HepG2 (cell line): ENCODE measurements around the gene ADGRG4.

Experiments
- CREB1 ChIP-seq, 2 experiments: fragments of 450-650 bp in 1 of 2; IDR thresholded peaks; 2 replicates each; pipeline ENCODE4 v1.6.1; 2016 to 2017; ENCODE audit warnings: control low read depth in 1 of 2, mild to moderate bottlenecking in 1 of 2, missing compliant biosample characterization in 1 of 2, missing genetic modification characterization in 1 of 2
- CSRNP2 ChIP-seq: sonication (generic); formaldehyde crosslinking; conservative IDR thresholded peaks from 2 replicates; pipeline ENCODE4 v1.8.0; 2022; ENCODE audit warnings: low read depth, missing genetic modification reagents
- FOXJ3 ChIP-seq: sonication (generic); formaldehyde crosslinking; IDR thresholded peaks from 2 replicates; pipeline ENCODE4 v1.4.0; 2020; ENCODE audit warnings: missing genetic modification reagents, mild to moderate bottlenecking, borderline replicate concordance
- NFAT5 ChIP-seq: sonication (generic); formaldehyde crosslinking; IDR thresholded peaks from 2 replicates; pipeline ENCODE4 v1.4.0; 2020; ENCODE audit warnings: missing genetic modification reagents
- NONO ChIP-seq, 2 experiments: fragments of 450-650 bp in 1 of 2; sonication (generic) in 1 of 2; formaldehyde crosslinking in 1 of 2; IDR thresholded peaks in 1 of 2; conservative IDR thresholded peaks in 1 of 2; 2 replicates each; pipeline versions ENCODE4 v1.6.1 to v1.8.0; 2017 to 2022; ENCODE audit warnings: mild to moderate bottlenecking in 1 of 2, missing genetic modification reagents in 1 of 2, moderate library complexity in 1 of 2
- PAX8 ChIP-seq: sonication (generic); formaldehyde crosslinking; IDR thresholded peaks from 2 replicates; pipeline ENCODE4 v1.8.0; 2022; ENCODE audit warnings: mild to moderate bottlenecking, missing genetic modification reagents, borderline replicate concordance
- POLR2AphosphoS5 ChIP-seq: IDR thresholded peaks from 2 replicates; pipeline ENCODE4 v1.6.1; 2012; ENCODE audit warnings: low read depth, low read length
- PREB ChIP-seq: sonication (generic); formaldehyde crosslinking; IDR thresholded peaks from 2 replicates; pipeline ENCODE4 v1.4.0; 2020; ENCODE audit warnings: missing genetic modification reagents
- REST ChIP-seq, 2 experiments: IDR thresholded peaks; 2 replicates each; pipeline ENCODE4 v1.6.1; 2011 to 2012; ENCODE audit warnings: low read length in 2 of 2, borderline replicate concordance in 1 of 2, low read depth in 1 of 2, mild to moderate bottlenecking in 1 of 2, moderate library complexity in 1 of 2
- TCF12 ChIP-seq, 2 experiments: fragments of 450-650 bp in 1 of 2; sonication (generic) in 1 of 2; formaldehyde crosslinking in 1 of 2; IDR thresholded peaks; 2 replicates each; pipeline versions ENCODE4 v1.6.1 to v1.8.0; 2017 to 2022; ENCODE audit warnings: antibody characterized with exemption in 1 of 2, mild to moderate bottlenecking in 1 of 2, missing genetic modification reagents in 1 of 2, moderate library complexity in 1 of 2
- ZBTB34 ChIP-seq: sonication (generic); formaldehyde crosslinking; IDR thresholded peaks from 2 replicates; pipeline ENCODE4 v1.8.0; 2022; ENCODE audit warnings: mild to moderate bottlenecking, missing genetic modification reagents
- ZFX ChIP-seq: sonication (generic); formaldehyde crosslinking; IDR thresholded peaks from 2 replicates; pipeline ENCODE4 v1.4.0; 2020; ENCODE audit warnings: mild to moderate bottlenecking, low read depth, missing genetic modification reagents, moderate library complexity
- ZNF878 ChIP-seq: sonication (generic); formaldehyde crosslinking; IDR thresholded peaks from 2 replicates; pipeline ENCODE4 v1.8.1; 2023; ENCODE audit warnings: mild to moderate bottlenecking, missing genetic modification reagents, moderate library complexity
- ZNF879 ChIP-seq: sonication (generic); formaldehyde crosslinking; IDR thresholded peaks from 2 replicates; pipeline ENCODE4 v1.8.1; 2023; ENCODE audit warnings: missing genetic modification reagents

GRCh38 chrX:136354201-136354600 lies 53.4 kb downstream of the ADGRG4 start:
- TF ChIP-seq ZNF878 (CRISPR knock-in tag) = no peak
- no peak for TF ChIP-seq REST (IDR thresholded peaks at IDR 0.05; ENCODE audit: borderline replicate concordance in 1 of 2, low read depth in 1 of 2, low read length in 2 of 2)
- TF ChIP-seq PAX8 (CRISPR knock-in tag) = no peak
- TF ChIP-seq NFAT5 = no peak
- TF ChIP-seq PREB = no peak
- TF ChIP-seq ZFX (CRISPR knock-in tag) = no peak
- no peak for TF ChIP-seq TCF12 (IDR thresholded peaks at IDR 0.05)
- no peak for TF ChIP-seq TCF12 (CRISPR knock-in tag; IDR thresholded peaks at IDR 0.05)
- TF ChIP-seq FOXJ3 (CRISPR knock-in tag) = no peak
- TF ChIP-seq ZBTB34 = no peak
- no peak for TF ChIP-seq CSRNP2
- TF ChIP-seq NONO (IDR thresholded peaks at IDR 0.05) = no peak
- TF ChIP-seq NONO (CRISPR knock-in tag; conservative IDR thresholded peaks at IDR 0.05) = no peak
- no peak for TF ChIP-seq ZNF879 (CRISPR knock-in tag)
- TF ChIP-seq CREB1 (IDR thresholded peaks at IDR 0.05) = no peak
- TF ChIP-seq CREB1 (CRISPR knock-in tag; IDR thresholded peaks at IDR 0.05) = no peak
- TF ChIP-seq POLR2AphosphoS5 = no peak
